HUES6 (cell line): ENCODE measurements around the gene SAGE1.
"Not testable (repeated sequence)": the region's sequence is repeated elsewhere in the genome, so short reads cannot be mapped to it uniquely, and the experiment has no call there.

ENCODE experiments used
- H3K27ac ChIP-seq: 2 replicates; pipeline ENCODE4 v1.7.0; 2013; ENCODE audit warnings: low read depth, mild to moderate bottlenecking, low read length, inconsistent platforms
- H3K27me3 ChIP-seq: 2 replicates; pipeline ENCODE4 v1.6.1; 2013; ENCODE audit warnings: low read length; ENCODE audit not compliant: control insufficient read depth, insufficient read depth
- H3K36me3 ChIP-seq: 2 replicates; pipeline ENCODE4 v1.6.1; 2013; ENCODE audit warnings: low read length; ENCODE audit not compliant: control insufficient read depth, insufficient read depth
- H3K4me1 ChIP-seq: 2 replicates; pipeline ENCODE4 v1.6.1; 2013; ENCODE audit warnings: low read length; ENCODE audit not compliant: control insufficient read depth, insufficient read depth
- H3K4me3 ChIP-seq: 2 replicates; pipeline ENCODE4 v1.5.1; 2013; ENCODE audit warnings: low read depth, low read length
- H3K9ac ChIP-seq: one replicate; pipeline ENCODE4 v1.6.1; 2013; ENCODE audit warnings: mild to moderate bottlenecking, low read length
- H3K9me3 ChIP-seq: 2 replicates; pipeline ENCODE4 v1.6.1; 2013; ENCODE audit warnings: low read depth, low read length; ENCODE audit not compliant: control insufficient read depth, insufficient read depth

SAGE1 gene

GRCh38 chrX:135893294-135893817 lies at the start of gene SAGE1, which contains the start of gene CT45A10:
SAGE1 (plus strand) TSS chrX:135893716; CDS start chrX:135896243, 2,527 bp downstream.
CT45A10 (minus strand) TSS chrX:135893444; CDS start chrX:135885344, 8,100 bp downstream.
- Histone ChIP-seq H3K27ac (no peak within 1 kb of the TSS), H3K9me3 (peaks cover 22% of the 10 kb centered on the region), H3K27me3 (no peaks in the 10 kb centered on the region), H3K4me1 (no peaks in the 10 kb centered on the region), H3K36me3 (no peaks in the 10 kb centered on the region), H3K4me3 (no peak within 1 kb of the TSS), H3K9ac (no peak within 1 kb of the TSS)

GRCh38 chrX:135854438-135854837 lies 39.1 kb upstream of the SAGE1 start, which contains the start of gene CT45A8:
CT45A8 (minus strand) TSS chrX:135854538; CDS start chrX:135850783, 3,755 bp downstream.
- H3K4me1 ChIP-seq, H3K36me3 ChIP-seq, H3K27ac ChIP-seq, H3K27me3 ChIP-seq, H3K4me3 ChIP-seq, H3K9me3 ChIP-seq, H3K9ac ChIP-seq: not testable (repeated sequence)

- not testable (repeated sequence) for H3K9me3 ChIP-seq, H3K4me1 ChIP-seq, H3K27ac ChIP-seq, H3K27me3 ChIP-seq, H3K9ac ChIP-seq, H3K4me3 ChIP-seq, H3K36me3 ChIP-seq
These were observed 21.8 kb upstream of the SAGE1 start, which contains the start of gene CT45A9 for GRCh38 chrX:135871712-135872111. CT45A9 (minus strand) TSS chrX:135871812; CDS start chrX:135868061, 3,751 bp downstream.

GRCh38 chrX:135882741-135883140 lies 10.8 kb upstream of the SAGE1 start:
- H3K4me3 ChIP-seq, H3K27me3 ChIP-seq, H3K9ac ChIP-seq, H3K36me3 ChIP-seq, H3K27ac ChIP-seq, H3K9me3 ChIP-seq, H3K4me1 ChIP-seq: not testable (repeated sequence)

GRCh38 chrX:135888230-135888629 lies 5.3 kb upstream of the SAGE1 start:
- peaks cover 22% of the 10 kb centered on the region for H3K9me3 ChIP-seq
- not testable (repeated sequence) for H3K9ac ChIP-seq, H3K4me3 ChIP-seq, H3K4me1 ChIP-seq, H3K27me3 ChIP-seq, H3K27ac ChIP-seq, H3K36me3 ChIP-seq

GRCh38 chrX:135888976-135889375 lies 4.5 kb upstream of the SAGE1 start:
- H3K27ac ChIP-seq, H3K9ac ChIP-seq, H3K4me1 ChIP-seq, H3K4me3 ChIP-seq, H3K36me3 ChIP-seq, H3K27me3 ChIP-seq: not testable (repeated sequence)
- peaks cover 22% of the 10 kb centered on the region for H3K9me3 ChIP-seq

GRCh38 chrX:135890087-135890585 lies 3.4 kb upstream of the SAGE1 start:
- no peak overlapping the region for H3K27ac ChIP-seq
- no peaks in the 10 kb centered on the region for H3K36me3 ChIP-seq

GRCh38 chrX:135892781-135893180 lies 735 bp upstream of the SAGE1 start:
- Histone ChIP-seq H3K36me3 (no peaks in the 10 kb centered on the region), H3K9me3 (peaks cover 22% of the 10 kb centered on the region), H3K9ac (no peak overlapping the region), H3K4me1 (no peaks in the 10 kb centered on the region), H3K4me3 (no peak overlapping the region), H3K27me3 (no peaks in the 10 kb centered on the region), H3K27ac (no peak overlapping the region)

More at GRCh38 chrX:135890087-135890585, 3.4 kb upstream of the SAGE1 start:
- H3K9ac ChIP-seq, result no peak overlapping the region
- H3K4me1 ChIP-seq, result no peaks in the 10 kb centered on the region
- no peaks in the 10 kb centered on the region for H3K27me3 ChIP-seq
- H3K4me3 ChIP-seq, result no peak overlapping the region
- peaks cover 22% of the 10 kb centered on the region for H3K9me3 ChIP-seq

GRCh38 chrX:135910251-135910650 lies 16.7 kb downstream of the SAGE1 start:
- H3K9ac ChIP-seq, result no peak overlapping the region
- no peaks in the 10 kb centered on the region for H3K4me1 ChIP-seq
- H3K27ac ChIP-seq, result no peak overlapping the region
- H3K4me3 ChIP-seq, result no peak overlapping the region
- no peaks in the 10 kb centered on the region for H3K36me3 ChIP-seq
- H3K9me3 ChIP-seq, result no peaks in the 10 kb centered on the region; the same call in 1 of the 2 replicates
- H3K27me3 ChIP-seq, result peaks cover 51% of the 10 kb centered on the region

- peaks cover 43% of the 10 kb centered on the region for H3K27me3 ChIP-seq
- H3K4me1 ChIP-seq, result no peaks in the 10 kb centered on the region
- no peak overlapping the region for H3K4me3 ChIP-seq
- H3K27ac ChIP-seq, result no peak overlapping the region
- H3K9ac ChIP-seq, result no peak overlapping the region
- no peaks in the 10 kb centered on the region for H3K36me3 ChIP-seq
- H3K9me3 ChIP-seq, result no peaks in the 10 kb centered on the region
These were observed 20.9 kb downstream of the SAGE1 start for GRCh38 chrX:135914404-135914803.

- H3K4me3 ChIP-seq, H3K9me3 ChIP-seq, H3K27ac ChIP-seq, H3K4me1 ChIP-seq, H3K36me3 ChIP-seq, H3K27me3 ChIP-seq, H3K9ac ChIP-seq: not testable (repeated sequence)
These were observed 27.0 kb downstream of the SAGE1 start for GRCh38 chrX:135920516-135920915.
